NCI-H1436 treated with DMSO at 0.1 percent for 48 hours (cell line): ENCODE data around the gene YLPM1.
"Not testable (repeated sequence)": the region's sequence is repeated elsewhere in the genome, so short reads cannot be mapped to it uniquely, and the experiment has no call there.

Source experiments
- DNase-seq: peaks from one replicate; lab custom pipeline; 2025; lab: John Stamatoyannopoulos, UW

YLPM1 gene

GRCh38 chr14:74762917-74763802 is at the start of gene YLPM1:
YLPM1 (plus strand) TSS chr14:74763316; CDS start chr14:74763490, 174 bp downstream.
- peak; percentile 94 for DNase-seq

GRCh38 chr14:74713395-74713735 is 49.8 kb upstream of the YLPM1 start:
- DNase-seq = no peak

- DNase-seq = no peak
Measured at GRCh38 chr14:74720526-74720925, 42.6 kb upstream of the YLPM1 start.

- DNase-seq = no peak
Measured at GRCh38 chr14:74723134-74723533, 40.0 kb upstream of the YLPM1 start.

- DNase-seq = no peak
Measured at GRCh38 chr14:74732387-74732786, 30.7 kb upstream of the YLPM1 start.

GRCh38 chr14:74733221-74733620 is 29.9 kb upstream of the YLPM1 start:
- no peak for DNase-seq

GRCh38 chr14:74735125-74735524 is 28.0 kb upstream of the YLPM1 start:
- DNase-seq = no peak

GRCh38 chr14:74737753-74738325 is 25.3 kb upstream of the YLPM1 start:
- no peak for DNase-seq

- no peak for DNase-seq
Measured at GRCh38 chr14:74739293-74740030, 23.7 kb upstream of the YLPM1 start.

GRCh38 chr14:74747237-74747636 is 15.9 kb upstream of the YLPM1 start:
- DNase-seq = no peak

- no peak for DNase-seq
Measured at GRCh38 chr14:74754157-74754556, 9.0 kb upstream of the YLPM1 start.

- DNase-seq = no peak
Measured at GRCh38 chr14:74754899-74755298, 8.2 kb upstream of the YLPM1 start.

GRCh38 chr14:74756326-74756725 is 6.8 kb upstream of the YLPM1 start:
- no peak for DNase-seq

- not testable (repeated sequence) for DNase-seq
Measured at GRCh38 chr14:74758505-74758904, 4.6 kb upstream of the YLPM1 start.

GRCh38 chr14:74763803-74764531 is 851 bp downstream of the YLPM1 start:
- DNase-seq = no peak

GRCh38 chr14:74765721-74766120 is 2.6 kb downstream of the YLPM1 start:
- no peak for DNase-seq

GRCh38 chr14:74771399-74771798 is 8.3 kb downstream of the YLPM1 start:
- DNase-seq = no peak

GRCh38 chr14:74784634-74785033 is 21.5 kb downstream of the YLPM1 start:
- no peak for DNase-seq

- DNase-seq = no peak
Measured at GRCh38 chr14:74785056-74785613, 22.0 kb downstream of the YLPM1 start.

GRCh38 chr14:74786796-74787315 is 23.7 kb downstream of the YLPM1 start:
- DNase-seq = no peak

- DNase-seq = no peak
Measured at GRCh38 chr14:74792249-74793039, 29.3 kb downstream of the YLPM1 start.
